ENCODE results near the gene FKBP11.
"Not testable (repeated sequence)": the region's sequence is repeated elsewhere in the genome, so short reads cannot be mapped to it uniquely, and the experiment has no call there.

Gene FKBP11

GRCh38 chr12:48954841-48955501 lies 29.7 kb upstream of the FKBP11 start:
- no peak for DNase-seq

- DNase-seq, result no peak
Measured at GRCh38 chr12:48954061-48954460, 28.8 kb upstream of the FKBP11 start.

GRCh38 chr12:48952691-48953090 lies 27.4 kb upstream of the FKBP11 start:
- DNase-seq, result no peak

- DNase-seq, result no peak
Measured at GRCh38 chr12:48947727-48948126, 22.4 kb upstream of the FKBP11 start.

GRCh38 chr12:48946943-48947342 lies 21.7 kb upstream of the FKBP11 start:
- no peak for DNase-seq

GRCh38 chr12:48946205-48946604 lies 20.9 kb upstream of the FKBP11 start:
- no peak for DNase-seq

GRCh38 chr12:48943221-48943620 lies 17.9 kb upstream of the FKBP11 start:
- DNase-seq, result no peak

GRCh38 chr12:48940181-48940580 lies 14.9 kb upstream of the FKBP11 start:
- DNase-seq, result no peak

- DNase-seq, result no peak
Measured at GRCh38 chr12:48938805-48939204, 13.5 kb upstream of the FKBP11 start.

GRCh38 chr12:48937170-48937569 lies 11.9 kb upstream of the FKBP11 start:
- DNase-seq, result no peak

- no peak for DNase-seq
Measured at GRCh38 chr12:48936379-48936979, 11.2 kb upstream of the FKBP11 start.

GRCh38 chr12:48934312-48934706 lies 9.0 kb upstream of the FKBP11 start:
- no peak for DNase-seq

- no peak for DNase-seq
Measured at GRCh38 chr12:48933664-48934311, 8.5 kb upstream of the FKBP11 start.

- no peak for DNase-seq
Measured at GRCh38 chr12:48932878-48933277, 7.6 kb upstream of the FKBP11 start.

- DNase-seq, result no peak
Measured at GRCh38 chr12:48930475-48930874, 5.2 kb upstream of the FKBP11 start.

- DNase-seq, result no peak
Measured at GRCh38 chr12:48929551-48929950, 4.3 kb upstream of the FKBP11 start.

- no peak for DNase-seq
Measured at GRCh38 chr12:48927261-48927660, 2.0 kb upstream of the FKBP11 start.

- DNase-seq, result no peak
Measured at GRCh38 chr12:48924617-48925303, 532 bp downstream of the FKBP11 start.

- no peak for DNase-seq
Measured at GRCh38 chr12:48923117-48923516, 2.2 kb downstream of the FKBP11 start.

- DNase-seq, result no peak
Measured at GRCh38 chr12:48917857-48918537, 7.3 kb downstream of the FKBP11 start.

GRCh38 chr12:48910196-48910595 lies 15.1 kb downstream of the FKBP11 start:
- no peak for DNase-seq

GRCh38 chr12:48909698-48910097 lies 15.6 kb downstream of the FKBP11 start:
- DNase-seq, result not testable (repeated sequence)

- no peak for DNase-seq
Measured at GRCh38 chr12:48907245-48907644, 18.0 kb downstream of the FKBP11 start.

Data from T1000 (cell line).